SJCRH30 (cell line): ENCODE results near the gene MAML3. TPM values are rescaled to one million over a fixed set of nuclear protein-coding genes. Genes with fewer than 3 reads are reported as not detected.

Experiments used
- DNase-seq, 2 experiments: peaks; one replicate each; pipeline ENCODE4 v3.0.0-alpha.2; 2015 to 2020
- H3K27ac ChIP-seq: fragments of 250-450 bp; sonication (Bioruptor Pico); 2 replicates; pipeline ENCODE4 v1.5.1; 2020; ENCODE audit warnings: mild to moderate bottlenecking, moderate library complexity
- H3K27me3 ChIP-seq: fragments of 250-450 bp; sonication (Bioruptor Pico); 2 replicates; pipeline ENCODE4 v1.5.1; 2020; ENCODE audit warnings: mild to moderate bottlenecking, moderate library complexity
- H3K36me3 ChIP-seq: fragments of 250-450 bp; sonication (Bioruptor Pico); 2 replicates; pipeline ENCODE4 v1.5.1; 2020; ENCODE audit warnings: mild to moderate bottlenecking, moderate library complexity
- H3K4me1 ChIP-seq: fragments of 250-450 bp; sonication (Bioruptor Pico); 2 replicates; pipeline ENCODE4 v1.5.1; 2020; ENCODE audit warnings: mild to moderate bottlenecking, moderate library complexity
- H3K4me3 ChIP-seq: fragments of 250-450 bp; sonication (Bioruptor Pico); 2 replicates; pipeline ENCODE4 v1.5.1; 2020; ENCODE audit warnings: mild to moderate bottlenecking, moderate library complexity
- H3K9me3 ChIP-seq: fragments of 250-450 bp; sonication (Bioruptor Pico); replicated peaks from 2 replicates; pipeline ENCODE4 v1.5.1; 2020; ENCODE audit warnings: mild to moderate bottlenecking, moderate library complexity
- total RNA-seq: library from RNA; depleted of rRNA; stranded (reverse); fragments of >200 nt; shearing (Covaris generic); gene quantifications from 2 replicates; pipeline ENCODE4 v1.2.3, GENCODE V29; 2014

Gene MAML3
- total RNA-seq, 1 experiment from 2014 or later = 0.42 TPM

GRCh38 chr4:140108243-140108642 is 45.7 kb downstream of the MAML3 start:
- no peaks in the 10 kb centered on the region for H3K9me3 ChIP-seq
- H3K4me1 ChIP-seq = no peaks in the 10 kb centered on the region; the same call in 1 of the 2 replicates
- H3K36me3 ChIP-seq = no peaks in the 10 kb centered on the region

GRCh38 chr4:140106289-140106844 is 47.6 kb downstream of the MAML3 start:
- Histone ChIP-seq H3K9me3 (no peaks in the 10 kb centered on the region), H3K4me3 (no peak overlapping the region), H3K27ac (no peak overlapping the region), H3K36me3 (no peaks in the 10 kb centered on the region), H3K27me3 (no peaks in the 10 kb centered on the region), H3K4me1 (no peaks in the 10 kb centered on the region; the same call in 1 of the 2 replicates)
- no peak for DNase-seq

More at GRCh38 chr4:140108243-140108642, 45.7 kb downstream of the MAML3 start:
- no peak overlapping the region for H3K27ac ChIP-seq
- no peak for DNase-seq
- no peaks in the 10 kb centered on the region for H3K27me3 ChIP-seq
- H3K4me3 ChIP-seq = no peak overlapping the region

- no peak for DNase-seq
- no peaks in the 10 kb centered on the region for H3K9me3 ChIP-seq
- H3K27ac ChIP-seq = no peak overlapping the region
- no peaks in the 10 kb centered on the region for H3K27me3 ChIP-seq
- H3K4me1 ChIP-seq = no peaks in the 10 kb centered on the region; the same call in 1 of the 2 replicates
- no peaks in the 10 kb centered on the region for H3K36me3 ChIP-seq
- H3K4me3 ChIP-seq = no peak overlapping the region
These were observed 48.5 kb downstream of the MAML3 start for GRCh38 chr4:140105436-140105835.

GRCh38 chr4:140103676-140104075 is 50.3 kb downstream of the MAML3 start:
- no peak overlapping the region for H3K27ac ChIP-seq
- no peak for DNase-seq

GRCh38 chr4:140102421-140102820 is 51.6 kb downstream of the MAML3 start:
- no peak overlapping the region for H3K4me3 ChIP-seq
- H3K36me3 ChIP-seq = no peaks in the 10 kb centered on the region
- H3K9me3 ChIP-seq = no peaks in the 10 kb centered on the region
- no peaks in the 10 kb centered on the region for H3K27me3 ChIP-seq
- no peak overlapping the region for H3K27ac ChIP-seq
- DNase-seq = no peak
- H3K4me1 ChIP-seq = no peaks in the 10 kb centered on the region

More at GRCh38 chr4:140103676-140104075, 50.3 kb downstream of the MAML3 start:
- no peak overlapping the region for H3K4me3 ChIP-seq
- H3K4me1 ChIP-seq = no peaks in the 10 kb centered on the region
- no peaks in the 10 kb centered on the region for H3K27me3 ChIP-seq
- H3K9me3 ChIP-seq = no peaks in the 10 kb centered on the region
- H3K36me3 ChIP-seq = no peaks in the 10 kb centered on the region

- no peak overlapping the region for H3K4me3 ChIP-seq
- H3K36me3 ChIP-seq = no peaks in the 10 kb centered on the region
- H3K27ac ChIP-seq = no peak overlapping the region
- no peak for DNase-seq
- H3K4me1 ChIP-seq = no peaks in the 10 kb centered on the region
- H3K27me3 ChIP-seq = no peaks in the 10 kb centered on the region
- H3K9me3 ChIP-seq = no peaks in the 10 kb centered on the region
These were observed 53.2 kb downstream of the MAML3 start for GRCh38 chr4:140100771-140101170.

- DNase-seq = no peak
- Histone ChIP-seq H3K4me3 (no peak overlapping the region), H3K36me3 (no peaks in the 10 kb centered on the region), H3K4me1 (no peaks in the 10 kb centered on the region), H3K27ac (no peak overlapping the region), H3K9me3 (no peaks in the 10 kb centered on the region), H3K27me3 (no peaks in the 10 kb centered on the region)
These were observed 54.0 kb downstream of the MAML3 start for GRCh38 chr4:140099983-140100382.

GRCh38 chr4:140098455-140099160 is 55.4 kb downstream of the MAML3 start:
- Histone ChIP-seq H3K27me3 (no peaks in the 10 kb centered on the region), H3K27ac (no peak overlapping the region), H3K4me1 (no peaks in the 10 kb centered on the region), H3K4me3 (no peak overlapping the region), H3K36me3 (no peaks in the 10 kb centered on the region), H3K9me3 (no peaks in the 10 kb centered on the region)
- no peak for DNase-seq

- Histone ChIP-seq H3K36me3 (no peaks in the 10 kb centered on the region), H3K27me3 (no peaks in the 10 kb centered on the region), H3K4me1 (no peaks in the 10 kb centered on the region), H3K9me3 (no peaks in the 10 kb centered on the region), H3K27ac (no peak overlapping the region), H3K4me3 (no peak overlapping the region)
- DNase-seq = no peak
These were observed 56.4 kb downstream of the MAML3 start for GRCh38 chr4:140097572-140097971.

GRCh38 chr4:140096921-140097320 is 57.1 kb downstream of the MAML3 start:
- no peaks in the 10 kb centered on the region for H3K36me3 ChIP-seq
- no peaks in the 10 kb centered on the region for H3K4me1 ChIP-seq
- H3K27me3 ChIP-seq = no peaks in the 10 kb centered on the region
- no peak for DNase-seq
- H3K27ac ChIP-seq = no peak overlapping the region
- no peak overlapping the region for H3K4me3 ChIP-seq
- no peaks in the 10 kb centered on the region for H3K9me3 ChIP-seq

- no peaks in the 10 kb centered on the region for H3K9me3 ChIP-seq
- no peak for DNase-seq
- no peak overlapping the region for H3K27ac ChIP-seq
- H3K4me3 ChIP-seq = no peak overlapping the region
- no peaks in the 10 kb centered on the region for H3K27me3 ChIP-seq
- H3K36me3 ChIP-seq = no peaks in the 10 kb centered on the region
- no peaks in the 10 kb centered on the region for H3K4me1 ChIP-seq
These were observed 57.5 kb downstream of the MAML3 start for GRCh38 chr4:140096483-140096861.

GRCh38 chr4:140095694-140096482 is 58.1 kb downstream of the MAML3 start:
- Histone ChIP-seq H3K4me1 (no peaks in the 10 kb centered on the region), H3K27me3 (no peaks in the 10 kb centered on the region), H3K36me3 (no peaks in the 10 kb centered on the region), H3K27ac (no peak overlapping the region), H3K9me3 (no peaks in the 10 kb centered on the region), H3K4me3 (no peak overlapping the region)
- no peak for DNase-seq

- Histone ChIP-seq H3K4me1 (no peaks in the 10 kb centered on the region), H3K27me3 (no peaks in the 10 kb centered on the region), H3K36me3 (no peaks in the 10 kb centered on the region), H3K9me3 (no peaks in the 10 kb centered on the region), H3K27ac (no peak overlapping the region), H3K4me3 (no peak overlapping the region)
- DNase-seq = no peak
These were observed 59.3 kb downstream of the MAML3 start for GRCh38 chr4:140094438-140095420.

GRCh38 chr4:140092094-140092851 is 61.7 kb downstream of the MAML3 start:
- Histone ChIP-seq H3K36me3 (no peaks in the 10 kb centered on the region), H3K27ac (no peak overlapping the region)
- DNase-seq = no peak

More at GRCh38 chr4:140092094-140092851, 61.7 kb downstream of the MAML3 start:
- Histone ChIP-seq H3K4me3 (no peak overlapping the region), H3K9me3 (no peaks in the 10 kb centered on the region), H3K27me3 (no peaks in the 10 kb centered on the region), H3K4me1 (no peaks in the 10 kb centered on the region)
